Upper lobe of left lung (tissue), 6 donors: ENCODE results near the gene ZCWPW1. TPM values are rescaled to one million over a fixed set of nuclear protein-coding genes. Genes with fewer than 3 reads are reported as not detected.
"Not testable (repeated sequence)": the region's sequence is repeated elsewhere in the genome, so short reads cannot be mapped to it uniquely, and the experiment has no call there.

Experiments used
- ATAC-seq, 2 donors: fragments of 200-7000 bp; cut with Tn5 transposase; one replicate each; pipeline ENCODE4 v1.9.1; 2022; ENCODE audit warnings: mild to moderate bottlenecking in 2 of 2, moderate library complexity in 2 of 2; ENCODE audit not compliant: low FRiP score in 2 of 2
- DNase-seq, 2 donors: peaks; one replicate each; pipeline ENCODE4 v3.0.0-alpha.2; 2019 to 2020
- H3K27ac ChIP-seq, 4 donors: fragments of 200-600 bp; sonication (generic); one replicate each; pipeline ENCODE4 v1.5.1; 2016 to 2019
- H3K27me3 ChIP-seq, 4 donors: fragments of 200-600 bp; sonication (generic); one replicate each; pipeline ENCODE4 v1.5.1; 2017 to 2019
- H3K36me3 ChIP-seq, 4 donors: fragments of 200-600 bp; sonication (generic); one replicate each; pipeline ENCODE4 v1.5.1; 2016 to 2019
- H3K4me1 ChIP-seq, 4 donors: fragments of 200-600 bp; sonication (generic); one replicate each; pipeline ENCODE4 v1.5.1; 2018 to 2019
- H3K4me3 ChIP-seq, 4 donors: fragments of 200-600 bp; sonication (generic); one replicate each; pipeline ENCODE4 v1.5.1; 2017 to 2019; ENCODE audit warnings: mild to moderate bottlenecking in 2 of 4, moderate library complexity in 1 of 4
- H3K9me3 ChIP-seq, 4 donors: fragments of 200-600 bp; sonication (generic); one replicate each; pipeline ENCODE4 v1.5.1; 2018 to 2019
- CTCF ChIP-seq, 6 experiments: fragments of 450-650 bp in 4 of 6; fragments of 200-600 bp in 2 of 6; sonication (generic) in 2 of 6; IDR thresholded peaks; one replicate each; pipeline ENCODE4 v1.5.1; 2016 to 2019; ENCODE audit warnings: antibody characterized with exemption in 6 of 6
- EP300 ChIP-seq, 4 donors: sonication (generic); formaldehyde crosslinking; IDR thresholded peaks; one replicate each; pipeline ENCODE4 v1.5.1; 2017; ENCODE audit warnings: antibody characterized with exemption in 4 of 4, control low read depth in 2 of 4
- POLR2A ChIP-seq, 4 donors: fragments of 450-650 bp; IDR thresholded peaks; one replicate each; pipeline ENCODE4 v1.5.1; 2016 to 2017; ENCODE audit warnings: antibody characterized with exemption in 4 of 4, mild to moderate bottlenecking in 2 of 4
- POLR2AphosphoS5 ChIP-seq, 2 donors: sonication (generic); formaldehyde crosslinking; IDR thresholded peaks; one replicate each; pipeline ENCODE4 v1.5.1; 2017; ENCODE audit warnings: antibody characterized with exemption in 2 of 2
- WGBS, 2 donors: methylation state at CpG; one replicate each; pipeline ENCODE4 v1.1.5; 2017 to 2018; 5-methylcytosine and 5-hydroxymethylcytosine counted together
- total RNA-seq, 6 donors: library from RNA; depleted of rRNA in 4 of 6; stranded (reverse); fragments of >200 nt in 4 of 6; gene quantifications; one replicate each; pipeline versions ENCODE4 v1.1.0 to v1.2.1, GENCODE V29; 2016 to 2021
- donor health status: DM: no; HTN: no; CAD: no; lungs with moderate emphysema.
- donor health status: DM: no; HTN: yes; CAD: no; lungs with severe emphysema.

The ZCWPW1 gene
- total RNA-seq, 6 donors from 2014 or later: 3.8 to 6.3 (median 5.2) TPM

DNA sequence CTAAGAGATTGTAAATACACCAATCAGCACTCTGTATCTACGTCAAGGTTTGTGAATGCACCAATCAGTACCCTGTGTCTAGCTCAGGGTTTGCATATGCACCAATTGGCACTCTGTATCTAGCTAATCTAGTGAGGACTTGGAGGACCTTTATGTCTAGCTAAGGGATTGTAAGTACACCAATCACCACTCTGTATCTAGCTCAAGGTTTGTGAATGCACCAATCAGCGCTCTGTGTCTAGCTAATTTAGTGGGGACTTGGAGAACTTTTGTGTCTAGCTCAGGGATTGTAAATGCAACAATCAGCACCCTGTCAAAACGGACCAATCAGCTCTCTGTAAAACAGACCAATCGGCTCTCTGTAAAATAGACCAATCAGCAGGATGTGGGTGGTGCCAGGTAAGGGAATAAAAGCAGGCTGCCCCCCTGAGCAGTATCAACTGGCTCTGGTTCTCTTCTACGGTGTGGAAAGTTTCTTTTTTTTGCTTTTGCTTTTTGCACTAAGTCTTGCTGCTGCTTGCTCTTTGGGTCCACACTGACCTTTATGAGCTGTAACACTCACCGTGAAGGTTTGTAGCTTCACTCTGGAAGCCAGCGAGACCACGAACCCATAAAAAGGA, 46.2 kb downstream of the ZCWPW1 start:
- ATAC-seq, H3K27me3 ChIP-seq, DNase-seq, H3K36me3 ChIP-seq, H3K27ac ChIP-seq, H3K4me3 ChIP-seq, H3K9me3 ChIP-seq, H3K4me1 ChIP-seq: not testable (repeated sequence)
- TF ChIP-seq POLR2A (IDR thresholded peaks at IDR 0.05): peak in 1 of 4 donors; percentile 34
- 77 to 81% methylated on average over 8 of the region's 8 CpGs for WGBS, 2 donors

DNA sequence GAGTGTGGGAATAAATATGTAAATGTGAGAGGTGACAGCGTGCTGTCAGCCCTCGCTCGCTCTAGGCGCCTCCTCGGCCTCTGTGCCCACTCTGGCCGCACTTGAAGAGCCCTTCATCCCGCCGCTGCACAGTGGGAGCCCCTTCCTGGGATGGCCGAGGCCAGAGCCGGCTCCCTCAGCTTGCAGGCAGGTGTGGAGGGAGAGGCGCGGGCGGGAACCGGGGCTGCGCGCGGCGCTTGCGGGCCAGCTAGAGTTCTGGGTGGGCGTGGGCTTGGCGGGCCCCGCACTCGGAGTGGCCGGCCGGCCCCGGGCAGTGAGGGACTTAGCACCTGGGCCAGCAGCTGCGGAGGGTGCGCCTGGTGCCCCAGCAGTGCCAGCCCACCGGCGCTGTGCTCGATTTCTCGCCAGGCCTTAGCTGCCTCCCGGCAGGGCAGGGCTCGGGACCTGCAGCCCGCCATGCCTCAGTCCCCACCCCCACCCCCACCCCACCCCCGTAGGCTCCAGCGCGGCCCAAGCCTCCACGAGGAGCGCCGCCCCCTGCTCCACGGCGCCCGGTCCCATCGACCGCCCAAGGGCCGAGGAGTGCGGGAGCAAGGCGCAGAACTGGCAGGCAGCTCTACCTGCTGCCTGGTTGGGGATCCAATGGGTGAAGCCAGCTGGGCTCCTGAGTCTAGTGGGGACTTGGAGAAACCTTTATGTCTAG, 46.8 kb downstream of the ZCWPW1 start:
- 86% methylated on average over 8 to 41 of the region's 49 CpGs for WGBS, 2 donors
- ATAC-seq, H3K27me3 ChIP-seq, H3K36me3 ChIP-seq, H3K4me1 ChIP-seq, H3K9me3 ChIP-seq, H3K4me3 ChIP-seq, H3K27ac ChIP-seq: not testable (repeated sequence)
- DNase-seq: peak in 1 of 2 donors; percentile 81

DNA sequence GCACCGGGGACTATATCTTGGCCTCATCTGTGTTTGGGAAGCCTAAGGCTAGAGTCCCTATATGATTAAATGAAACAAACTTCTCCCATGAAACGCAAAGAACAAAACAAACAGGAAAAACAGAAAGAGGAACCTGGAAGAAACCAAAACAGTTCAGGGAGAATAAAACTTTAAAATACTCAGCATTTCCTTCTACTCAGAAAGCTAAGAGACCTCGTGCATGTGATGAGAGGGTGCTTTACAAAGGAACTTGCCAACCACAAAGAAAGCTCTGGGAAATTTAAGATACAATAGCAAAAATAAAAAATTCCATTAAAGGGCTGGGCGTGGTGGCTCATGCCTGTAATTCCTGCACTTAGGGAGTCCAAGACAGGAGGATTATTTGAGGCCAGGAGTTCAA, 48.3 kb downstream of the ZCWPW1 start:
- Histone ChIP-seq H3K4me1 (peaks cover 0 to 5% (median 0%) of the 10 kb centered on the region in 4 donors), H3K4me3 (no peak overlapping the region), H3K9me3 (no peaks in the 10 kb centered on the region), H3K27ac (peak overlapping the region; percentile 49 to 73 (median 55)), H3K36me3 (no peaks in the 10 kb centered on the region), H3K27me3 (no peaks in the 10 kb centered on the region)
- ATAC-seq (peak in 1 of 2 donors; percentile 62), DNase-seq (no peak)
- TF ChIP-seq POLR2AphosphoS5 (IDR thresholded peaks at IDR 0.05) (no peak), EP300 (IDR thresholded peaks at IDR 0.05) (no peak), POLR2A (IDR thresholded peaks at IDR 0.05) (no peak), CTCF (IDR thresholded peaks at IDR 0.05) (no peak)
- 53 to 64% methylated on average over 4 of the region's 4 CpGs for WGBS, 2 donors

DNA sequence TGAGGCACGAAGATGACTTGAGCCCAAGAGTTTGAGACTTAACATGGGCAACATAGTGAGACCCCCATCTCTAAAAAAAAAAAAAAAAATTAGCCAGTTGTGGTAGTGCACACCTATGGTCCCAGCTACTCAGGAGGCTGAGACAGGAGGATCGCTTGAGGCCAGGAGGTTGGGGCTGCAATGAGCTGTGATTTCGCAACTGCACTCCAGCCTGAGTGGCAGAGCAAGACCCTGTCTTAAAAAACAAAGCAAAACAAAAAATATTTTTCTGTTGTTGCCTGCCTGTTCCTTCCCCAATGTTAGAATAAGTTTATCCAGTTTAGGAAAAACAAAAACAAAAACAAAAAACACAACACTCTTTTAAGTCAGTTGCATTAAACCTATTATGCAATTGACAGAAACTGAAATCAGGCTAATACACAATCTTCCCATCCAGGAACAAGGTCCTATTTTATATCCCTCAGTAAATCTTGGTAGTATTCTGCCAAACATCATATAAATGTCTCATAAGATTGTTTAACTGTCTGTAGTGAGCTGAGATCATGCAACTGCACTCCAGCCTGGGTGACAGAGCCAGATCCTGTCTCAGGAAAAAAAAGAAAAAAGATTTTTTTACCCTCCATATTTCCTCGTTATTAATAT, 50.3 kb downstream of the ZCWPW1 start:
- Histone ChIP-seq H3K9me3 (no peaks in the 10 kb centered on the region), H3K4me3 (no peak overlapping the region), H3K36me3 (no peaks in the 10 kb centered on the region), H3K27me3 (no peaks in the 10 kb centered on the region), H3K4me1 (peaks cover 0 to 5% (median under 1%) of the 10 kb centered on the region in 4 donors), H3K27ac (peak overlapping the region in 1 of 4 donors; percentile 73)
- WGBS, 2 donors: 89 to 91% methylated on average over 4 of the region's 4 CpGs
- no peak for DNase-seq
- no peak for TF ChIP-seq EP300 (IDR thresholded peaks at IDR 0.05)
- no peak for ATAC-seq

GRCh38 chr7:100376066-100376465, 52.4 kb downstream of the ZCWPW1 start:
- ATAC-seq: no peak
- no peak for TF ChIP-seq CTCF (IDR thresholded peaks at IDR 0.05)
- Histone ChIP-seq H3K36me3 (no peaks in the 10 kb centered on the region), H3K4me1 (peaks cover 9 to 18% (median 12%) of the 10 kb centered on the region in 4 donors), H3K4me3 (no peak overlapping the region), H3K27ac (no peak overlapping the region), H3K9me3 (no peaks in the 10 kb centered on the region), H3K27me3 (no peaks in the 10 kb centered on the region)
- WGBS, 2 donors: 80 to 88% methylated on average over 3 of the region's 3 CpGs
- no peak for DNase-seq

- peaks cover 9 to 23% (median 15%) of the 10 kb centered on the region in 4 donors for H3K4me1 ChIP-seq
- peak in 1 of 2 donors; percentile 32 for DNase-seq
- no peaks in the 10 kb centered on the region for H3K27me3 ChIP-seq
- peak overlapping the region in 1 of 4 donors; percentile 23 for H3K27ac ChIP-seq
- H3K36me3 ChIP-seq: no peaks in the 10 kb centered on the region
- WGBS, 2 donors: 77 to 79% methylated on average over 5 of the region's 5 CpGs
- H3K4me3 ChIP-seq: peak overlapping the region in 3 of 4 donors; percentile 18 to 40 (median 32)
- no peak for TF ChIP-seq CTCF (IDR thresholded peaks at IDR 0.05)
- TF ChIP-seq EP300 (IDR thresholded peaks at IDR 0.05): no peak
- TF ChIP-seq POLR2A (IDR thresholded peaks at IDR 0.05): no peak
- no peak for TF ChIP-seq POLR2AphosphoS5 (IDR thresholded peaks at IDR 0.05)
- ATAC-seq: no peak
- no peaks in the 10 kb centered on the region for H3K9me3 ChIP-seq
Observed at GRCh38 chr7:100374601-100375000, 53.9 kb downstream of the ZCWPW1 start.

DNA sequence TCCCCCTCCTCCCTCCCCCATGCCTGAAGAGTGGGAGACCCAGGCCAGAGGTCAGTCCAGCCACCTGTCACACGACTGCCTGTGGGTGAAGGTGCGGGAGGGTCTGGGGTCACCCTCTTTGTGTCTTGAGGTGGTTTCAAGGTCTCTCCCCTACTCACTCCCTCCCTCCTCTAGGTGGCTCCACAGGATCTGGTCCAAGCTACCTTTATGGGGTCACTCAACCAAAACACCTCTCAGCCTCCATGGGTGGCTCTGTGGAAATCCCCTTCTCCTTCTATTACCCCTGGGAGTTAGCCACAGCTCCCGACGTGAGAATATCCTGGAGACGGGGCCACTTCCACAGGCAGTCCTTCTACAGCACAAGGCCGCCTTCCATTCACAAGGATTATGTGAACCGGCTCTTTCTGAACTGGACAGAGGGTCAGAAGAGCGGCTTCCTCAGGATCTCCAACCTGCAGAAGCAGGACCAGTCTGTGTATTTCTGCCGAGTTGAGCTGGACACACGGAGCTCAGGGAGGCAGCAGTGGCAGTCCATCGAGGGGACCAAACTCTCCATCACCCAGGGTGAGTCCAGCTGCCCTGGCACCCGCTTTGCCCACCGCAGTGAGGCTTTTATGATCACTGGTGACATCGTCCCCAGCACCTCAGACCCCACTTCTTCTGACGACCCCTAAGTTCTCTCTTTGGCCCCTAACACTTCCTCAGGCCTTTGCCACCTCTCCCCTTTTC, 54.5 kb downstream of the ZCWPW1 start:
- WGBS, 2 donors: 73 to 77% methylated on average over 13 to 14 of the region's 15 CpGs
- DNase-seq, H3K27me3 ChIP-seq, ATAC-seq, H3K9me3 ChIP-seq, H3K36me3 ChIP-seq: not testable (repeated sequence)
- Histone ChIP-seq H3K4me1 (peaks cover 9 to 23% (median 15%) of the 10 kb centered on the region in 4 donors), H3K4me3 (peak overlapping the region in 3 of 4 donors; percentile 18 to 40 (median 32)), H3K27ac (peak overlapping the region; percentile 82 to 89 (median 86))
